ENCODE results near the gene NXPE1. TPM values are rescaled to one million over a fixed set of nuclear protein-coding genes. Genes with fewer than 3 reads are reported as not detected.

Gene NXPE1
- total RNA-seq, 2 donors from 2014 or later, result not detected

GRCh38 chr11:114511079-114511478 is 48.6 kb downstream of the NXPE1 start:
- no peak overlapping the region for H3K27ac Mint-ChIP-seq
- H3K36me3 Mint-ChIP-seq (ENCODE audit: low read depth), result no peaks in the 10 kb centered on the region
- no peaks in the 10 kb centered on the region for H3K4me1 Mint-ChIP-seq
- peaks cover 5% of the 10 kb centered on the region for H3K27me3 Mint-ChIP-seq
- ATAC-seq (replicated peaks), result no peak
- no peak overlapping the region for H3K4me3 Mint-ChIP-seq
- H3K9me3 Mint-ChIP-seq, result peaks cover 8% of the 10 kb centered on the region

GRCh38 chr11:114501901-114502300 is 57.8 kb downstream of the NXPE1 start:
- Mint-ChIP-seq H3K9me3 (peaks cover 15% of the 10 kb centered on the region), H3K4me3 (no peak overlapping the region), H3K4me1 (no peaks in the 10 kb centered on the region), H3K27me3 (peaks cover 14% of the 10 kb centered on the region), H3K36me3 (ENCODE audit: low read depth) (no peaks in the 10 kb centered on the region), H3K27ac (no peak overlapping the region)
- no peak for ATAC-seq (replicated peaks)

GRCh38 chr11:114499756-114500155 is 59.9 kb downstream of the NXPE1 start:
- H3K9me3 Mint-ChIP-seq, result peaks cover 3% of the 10 kb centered on the region
- no peak overlapping the region for H3K4me3 Mint-ChIP-seq
- H3K36me3 Mint-ChIP-seq (ENCODE audit: low read depth), result no peaks in the 10 kb centered on the region
- no peaks in the 10 kb centered on the region for H3K4me1 Mint-ChIP-seq
- no peak overlapping the region for H3K27ac Mint-ChIP-seq
- ATAC-seq (replicated peaks), result no peak
- peaks cover 6% of the 10 kb centered on the region for H3K27me3 Mint-ChIP-seq

GRCh38 chr11:114496915-114497314 is 62.8 kb downstream of the NXPE1 start:
- no peaks in the 10 kb centered on the region for H3K4me1 Mint-ChIP-seq
- H3K27me3 Mint-ChIP-seq, result no peaks in the 10 kb centered on the region
- no peaks in the 10 kb centered on the region for H3K36me3 Mint-ChIP-seq (ENCODE audit: low read depth)
- no peak overlapping the region for H3K4me3 Mint-ChIP-seq
- H3K9me3 Mint-ChIP-seq, result peaks cover 16% of the 10 kb centered on the region
- H3K27ac Mint-ChIP-seq, result no peak overlapping the region
- ATAC-seq (replicated peaks), result no peak

- Mint-ChIP-seq H3K4me1 (no peaks in the 10 kb centered on the region), H3K4me3 (no peak overlapping the region)
Observed at GRCh38 chr11:114483929-114484328, 75.8 kb downstream of the NXPE1 start.

GRCh38 chr11:114482114-114482513 is 77.6 kb downstream of the NXPE1 start:
- Mint-ChIP-seq H3K4me1 (no peaks in the 10 kb centered on the region), H3K27me3 (no peaks in the 10 kb centered on the region), H3K4me3 (no peak overlapping the region), H3K9me3 (no peaks in the 10 kb centered on the region), H3K36me3 (ENCODE audit: low read depth) (no peaks in the 10 kb centered on the region), H3K27ac (no peak overlapping the region)
- no peak for ATAC-seq (replicated peaks)

More at GRCh38 chr11:114483929-114484328, 75.8 kb downstream of the NXPE1 start:
- H3K27ac Mint-ChIP-seq, result no peak overlapping the region
- ATAC-seq (replicated peaks), result no peak
- no peaks in the 10 kb centered on the region for H3K36me3 Mint-ChIP-seq (ENCODE audit: low read depth)
- H3K9me3 Mint-ChIP-seq, result peaks cover 3% of the 10 kb centered on the region
- H3K27me3 Mint-ChIP-seq, result no peaks in the 10 kb centered on the region

GRCh38 chr11:114479331-114479730 is 80.3 kb downstream of the NXPE1 start:
- Mint-ChIP-seq H3K27ac (no peak overlapping the region), H3K4me3 (no peak overlapping the region), H3K4me1 (no peaks in the 10 kb centered on the region), H3K27me3 (no peaks in the 10 kb centered on the region), H3K9me3 (no peaks in the 10 kb centered on the region), H3K36me3 (ENCODE audit: low read depth) (no peaks in the 10 kb centered on the region)
- ATAC-seq (replicated peaks), result no peak

GRCh38 chr11:114478768-114479167 is 80.9 kb downstream of the NXPE1 start:
- H3K36me3 Mint-ChIP-seq (ENCODE audit: low read depth), result no peaks in the 10 kb centered on the region
- no peak overlapping the region for H3K27ac Mint-ChIP-seq
- H3K27me3 Mint-ChIP-seq, result no peaks in the 10 kb centered on the region
- no peak overlapping the region for H3K4me3 Mint-ChIP-seq
- ATAC-seq (replicated peaks), result no peak
- no peaks in the 10 kb centered on the region for H3K9me3 Mint-ChIP-seq
- no peaks in the 10 kb centered on the region for H3K4me1 Mint-ChIP-seq

- no peaks in the 10 kb centered on the region for H3K4me1 Mint-ChIP-seq
- ATAC-seq (replicated peaks), result no peak
- no peak overlapping the region for H3K27ac Mint-ChIP-seq
- H3K9me3 Mint-ChIP-seq, result no peaks in the 10 kb centered on the region
- no peaks in the 10 kb centered on the region for H3K27me3 Mint-ChIP-seq
- H3K4me3 Mint-ChIP-seq, result no peak overlapping the region
- no peaks in the 10 kb centered on the region for H3K36me3 Mint-ChIP-seq (ENCODE audit: low read depth)
Observed at GRCh38 chr11:114478001-114478410, 81.7 kb downstream of the NXPE1 start.

GRCh38 chr11:114472661-114473060 is 87.0 kb downstream of the NXPE1 start:
- Mint-ChIP-seq H3K36me3 (ENCODE audit: low read depth) (no peaks in the 10 kb centered on the region), H3K9me3 (no peaks in the 10 kb centered on the region), H3K4me3 (no peak overlapping the region), H3K4me1 (no peaks in the 10 kb centered on the region), H3K27me3 (no peaks in the 10 kb centered on the region), H3K27ac (no peak overlapping the region)
- ATAC-seq (replicated peaks), result no peak

Other genes starting within 250 kb of the NXPE1 start
- gene C11orf71, start 159.4 kb downstream of the NXPE1 start, total RNA-seq, result 1 to 10 TPM; 4.0 to 5.2 TPM
- gene RBM7, start 159.2 kb downstream of the NXPE1 start, total RNA-seq, result 10 to 100 TPM; 39.1 to 58.9 TPM
- gene REXO2, start 120.4 kb downstream of the NXPE1 start, total RNA-seq, result 100 to 1,000 TPM; 111 to 127 TPM
- gene NXPE4, start 35.9 kb upstream of the NXPE1 start, total RNA-seq, result not detected
- gene NXPE2, start 118.6 kb upstream of the NXPE1 start, total RNA-seq, result not detected

Measured in activated T-helper 17 cell treated with anti-CD3 and anti-CD28 coated beads, Interleukin-2, amount 50 U/mL, for 72 hours (primary cell).